A673 (cell line): ENCODE measurements around the gene RIPK1. TPM values are rescaled to one million over a fixed set of nuclear protein-coding genes. Genes with fewer than 3 reads are reported as not detected.
"Not testable (repeated sequence)": the region's sequence is repeated elsewhere in the genome, so short reads cannot be mapped to it uniquely, and the experiment has no call there.

ENCODE experiments used
- BruUV-seq: library from RNA; stranded (reverse); fragments of 400-500 nt; replicated peaks from 2 replicates; lab custom pipeline; 2021; lab: Mats Ljungman, UMichigan
- CTCF ChIA-PET: fragments of 300-600 bp; sonication (Branson Sonifier 250); formaldehyde crosslinking; loops from one replicate; lab custom pipeline; 2022; ENCODE audit warnings: antibody characterized with exemption; lab: Charles Lee
- POLR2A ChIA-PET: fragments of 300-600 bp; sonication (Branson Sonifier 250); formaldehyde crosslinking; loops from one replicate; lab custom pipeline; 2022; ENCODE audit warnings: antibody characterized with exemption; ENCODE audit not compliant: low non-redundant PET; lab: Charles Lee
- DNase-seq: peaks from one replicate; pipeline ENCODE4 v3.0.0-alpha.2; 2015; ENCODE audit warnings: low spot score
- H3K27ac ChIP-seq: fragments of 200-600 bp; sonication (generic); 2 replicates; pipeline ENCODE4 v1.5.1; 2016; ENCODE audit warnings: mixed run types, low read depth, mild to moderate bottlenecking, mixed read lengths, antibody characterized with exemption, low read length; ENCODE audit not compliant: poor library complexity, severe bottlenecking
- H3K27me3 ChIP-seq: fragments of 200-600 bp; sonication (generic); replicated peaks from 2 replicates; pipeline ENCODE4 v1.6.1; 2017; ENCODE audit warnings: mixed run types, low read depth, mild to moderate bottlenecking, mixed read lengths, antibody characterized with exemption, low read length; ENCODE audit not compliant: insufficient read depth, poor library complexity
- H3K36me3 ChIP-seq: fragments of 200-600 bp; sonication (generic); 2 replicates; pipeline ENCODE4 v1.6.1; 2016; ENCODE audit warnings: mixed run types, mild to moderate bottlenecking, mixed read lengths, antibody characterized with exemption, low read length; ENCODE audit not compliant: insufficient read depth, poor library complexity, severe bottlenecking
- H3K4me1 ChIP-seq: fragments of 200-600 bp; sonication (generic); 2 replicates; pipeline ENCODE4 v1.6.1; 2017; ENCODE audit warnings: mixed run types, mild to moderate bottlenecking, mixed read lengths, antibody characterized with exemption, low read length; ENCODE audit not compliant: insufficient read depth, poor library complexity, severe bottlenecking
- H3K4me3 ChIP-seq: fragments of 200-600 bp; sonication (generic); 2 replicates; pipeline ENCODE4 v1.5.1; 2016; ENCODE audit warnings: low read depth, mixed run types, mild to moderate bottlenecking, mixed read lengths, low read length; ENCODE audit not compliant: poor library complexity, severe bottlenecking
- H3K9me3 ChIP-seq: fragments of 200-600 bp; sonication (generic); 2 replicates; pipeline ENCODE4 v1.6.1; 2016; ENCODE audit warnings: mixed run types, low read depth, mild to moderate bottlenecking, mixed read lengths, antibody characterized with exemption, low read length; ENCODE audit not compliant: poor library complexity, severe bottlenecking
- CTCF ChIP-seq: fragments of 300-800, 200-600 bp; sonication (generic); conservative IDR thresholded peaks from 2 replicates; pipeline ENCODE4 v1.5.1; 2017; ENCODE audit warnings: low read depth, mild to moderate bottlenecking, antibody characterized with exemption, low read length, moderate library complexity, mixed read lengths
- EZH2 ChIP-seq: fragments of 200-600 bp; sonication (generic); IDR thresholded peaks from 2 replicates; pipeline ENCODE4 v1.6.1; 2017; ENCODE audit warnings: borderline replicate concordance, low read depth, mild to moderate bottlenecking, mixed read lengths, antibody characterized with exemption, low read length; ENCODE audit not compliant: poor library complexity, severe bottlenecking
- intact Hi-C: fragments of 100-400 bp; cut with micrococcal nuclease; formaldehyde crosslinking; loops from one replicate; pipeline ENCODE4 v1.10.0; 2022; ENCODE audit not compliant: unreplicated experiment
- total RNA-seq: library from RNA; stranded (reverse); gene quantifications from 2 replicates; pipeline ENCODE4 v1.2.3, GENCODE V29; 2021

The RIPK1 gene
- total RNA-seq, 1 experiment from 2014 or later, result 15.0 TPM

GRCh38 chr6:3058957-3059356, 9.3 kb upstream of the RIPK1 start:
- DNase-seq, result no peak
- Histone ChIP-seq H3K27me3 (no peaks in the 10 kb centered on the region), H3K4me3 (no peak overlapping the region), H3K36me3 (no peaks in the 10 kb centered on the region), H3K4me1 (peaks cover 12% of the 10 kb centered on the region), H3K9me3 (no peaks in the 10 kb centered on the region), H3K27ac (no peak overlapping the region)
- POLR2A ChIA-PET, result no interaction called here
- intact Hi-C loops, result loop anchor here (5.0 kb wide), 1 partner anchor 107 kb away; no protein-coding TSS in a partner anchor
- TF ChIP-seq CTCF (no peak), EZH2 (no peak)
- CTCF ChIA-PET, result no interaction called here
- no TSS peak for BruUV-seq

- POLR2A ChIA-PET, intact Hi-C loops, H3K4me1 ChIP-seq, H3K27me3 ChIP-seq, CTCF ChIA-PET, H3K4me3 ChIP-seq, BruUV-seq, H3K36me3 ChIP-seq, H3K9me3 ChIP-seq, H3K27ac ChIP-seq, DNase-seq: not testable (repeated sequence)
Measured at GRCh38 chr6:3060092-3060491, 8.2 kb upstream of the RIPK1 start.

GRCh38 chr6:3061501-3061941, 6.8 kb upstream of the RIPK1 start:
- H3K27me3 ChIP-seq, result no peaks in the 10 kb centered on the region
- H3K4me3 ChIP-seq, result no peak overlapping the region
- no peak overlapping the region for H3K27ac ChIP-seq
- no peaks in the 10 kb centered on the region for H3K36me3 ChIP-seq
- intact Hi-C loops, result no loop called here
- BruUV-seq, result no TSS peak
- POLR2A ChIA-PET, result interaction anchor here (0.6 kb wide), 1 partner anchor 62 kb away, joined by 5 read pairs; the partner anchor contains the start of gene NQO2
- no peaks in the 10 kb centered on the region for H3K4me1 ChIP-seq
- no peak for TF ChIP-seq CTCF
- TF ChIP-seq EZH2, result no peak
- DNase-seq, result peak; percentile 37
- CTCF ChIA-PET, result interaction anchor here (1.0 kb wide), 1 partner anchor 60 kb away, joined by 3 read pairs; no protein-coding TSS in a partner anchor
- peaks cover 4% of the 10 kb centered on the region for H3K9me3 ChIP-seq

- POLR2A ChIA-PET, BruUV-seq: not testable (repeated sequence)
Measured at GRCh38 chr6:3063340-3063732, 5.0 kb upstream of the RIPK1 start.

More at GRCh38 chr6:3063340-3063732, 5.0 kb upstream of the RIPK1 start:
- H3K4me1 ChIP-seq, H3K9me3 ChIP-seq, H3K27me3 ChIP-seq, DNase-seq, intact Hi-C loops, H3K36me3 ChIP-seq, CTCF ChIA-PET, H3K27ac ChIP-seq: not testable (repeated sequence)
- H3K4me3 ChIP-seq, result peak overlapping the region; percentile 40
